GM12875 (cell line): ENCODE results near the gene NOSIP.

ENCODE experiments used
- H3K4me3 ChIP-seq: one replicate; pipeline ENCODE4 v1.5.1; 2011; ENCODE audit warnings: low read depth, low read length, control low read depth
- TF ChIP-seq, protein P1 (sequence below): IDR thresholded peaks from 2 replicates; pipeline ENCODE4 v1.5.1; 2011; ENCODE audit warnings: low read depth, mild to moderate bottlenecking, control low read depth, inconsistent platforms, low read length, moderate library complexity, borderline replicate concordance; ENCODE audit not compliant: insufficient read depth

NOSIP gene

DNA sequence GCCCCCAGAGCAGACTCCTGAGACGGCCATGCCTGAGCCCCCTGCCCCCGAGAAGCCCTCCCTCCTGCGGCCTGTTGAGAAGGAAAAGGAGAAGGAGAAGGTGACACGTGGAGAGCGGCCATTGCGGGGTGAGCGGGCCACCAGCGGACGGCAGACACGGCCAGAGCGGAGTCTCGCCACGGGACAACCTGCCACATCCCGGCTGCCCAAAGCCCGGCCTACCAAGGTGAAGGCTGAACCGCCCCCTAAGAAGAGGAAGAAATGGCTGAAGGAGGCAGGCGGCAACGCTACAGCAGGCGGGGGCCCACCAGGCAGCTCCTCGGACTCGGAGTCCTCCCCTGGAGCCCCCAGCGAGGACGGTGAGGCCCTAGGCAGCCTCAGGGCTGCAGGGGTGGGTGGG is 35.5 kb upstream of the NOSIP start:
- TF ChIP-seq, protein P1, sequence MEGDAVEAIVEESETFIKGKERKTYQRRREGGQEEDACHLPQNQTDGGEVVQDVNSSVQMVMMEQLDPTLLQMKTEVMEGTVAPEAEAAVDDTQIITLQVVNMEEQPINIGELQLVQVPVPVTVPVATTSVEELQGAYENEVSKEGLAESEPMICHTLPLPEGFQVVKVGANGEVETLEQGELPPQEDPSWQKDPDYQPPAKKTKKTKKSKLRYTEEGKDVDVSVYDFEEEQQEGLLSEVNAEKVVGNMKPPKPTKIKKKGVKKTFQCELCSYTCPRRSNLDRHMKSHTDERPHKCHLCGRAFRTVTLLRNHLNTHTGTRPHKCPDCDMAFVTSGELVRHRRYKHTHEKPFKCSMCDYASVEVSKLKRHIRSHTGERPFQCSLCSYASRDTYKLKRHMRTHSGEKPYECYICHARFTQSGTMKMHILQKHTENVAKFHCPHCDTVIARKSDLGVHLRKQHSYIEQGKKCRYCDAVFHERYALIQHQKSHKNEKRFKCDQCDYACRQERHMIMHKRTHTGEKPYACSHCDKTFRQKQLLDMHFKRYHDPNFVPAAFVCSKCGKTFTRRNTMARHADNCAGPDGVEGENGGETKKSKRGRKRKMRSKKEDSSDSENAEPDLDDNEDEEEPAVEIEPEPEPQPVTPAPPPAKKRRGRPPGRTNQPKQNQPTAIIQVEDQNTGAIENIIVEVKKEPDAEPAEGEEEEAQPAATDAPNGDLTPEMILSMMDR, result no peak
- no peak overlapping the region for H3K4me3 ChIP-seq

DNA sequence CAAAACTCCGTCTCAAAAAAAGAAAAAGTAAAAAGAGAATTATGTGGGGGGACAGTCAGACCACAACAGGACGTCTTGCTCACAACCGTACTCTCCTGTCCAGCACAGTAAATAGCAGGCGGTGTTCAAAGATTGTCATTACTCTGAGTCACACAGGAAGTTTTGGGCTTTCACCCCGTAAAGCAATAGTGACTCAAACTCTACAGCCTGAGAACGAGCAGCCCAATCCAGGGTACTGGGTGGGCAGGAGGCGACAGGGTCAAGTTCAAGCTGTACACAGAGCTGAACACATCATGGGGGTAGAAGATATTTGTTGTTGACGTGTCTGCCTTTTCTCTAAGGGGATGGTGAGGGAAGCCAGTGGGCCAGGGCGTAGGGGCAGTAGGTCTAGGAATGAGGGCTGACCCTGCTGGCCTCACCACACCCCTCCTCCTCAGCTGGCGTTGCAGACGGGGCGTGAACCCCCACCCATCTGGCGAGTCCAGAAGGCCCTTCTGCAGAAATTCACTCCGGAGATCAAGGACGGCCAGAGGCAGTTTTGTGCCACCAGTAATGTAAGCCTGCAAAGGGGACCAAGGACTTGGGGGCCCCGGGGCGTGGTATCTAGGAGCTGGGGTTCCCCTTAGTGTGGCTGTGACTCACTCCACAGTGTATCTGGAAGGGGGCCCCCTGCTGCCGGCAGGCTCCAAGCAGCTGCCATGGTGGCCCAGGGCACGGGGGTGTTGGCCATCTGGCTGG is 33.9 kb upstream of the NOSIP start:
- no peak overlapping the region for H3K4me3 ChIP-seq
- TF ChIP-seq, protein P1, result no peak

DNA sequence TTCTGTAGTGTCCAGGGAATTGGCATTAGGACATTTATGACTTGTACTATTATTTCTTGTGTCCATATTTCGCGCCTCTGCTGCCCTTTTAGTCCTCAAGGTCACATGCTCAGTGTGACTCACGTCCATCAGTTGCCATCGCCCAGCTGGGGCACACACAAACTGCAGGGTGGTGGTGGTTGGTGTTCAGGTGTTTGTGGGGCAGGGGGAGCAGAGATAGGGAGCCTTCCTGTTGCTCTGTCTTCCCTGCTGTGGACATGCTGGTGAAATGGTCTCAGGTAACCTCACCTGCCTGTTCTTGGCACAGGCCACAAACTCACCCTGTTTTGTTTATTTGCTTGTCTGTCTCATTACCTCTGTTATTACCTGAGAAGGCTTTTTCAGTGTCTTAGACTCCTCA is 33.0 kb upstream of the NOSIP start:
- TF ChIP-seq, protein P1, result no peak
- H3K4me3 ChIP-seq, result no peak overlapping the region

DNA sequence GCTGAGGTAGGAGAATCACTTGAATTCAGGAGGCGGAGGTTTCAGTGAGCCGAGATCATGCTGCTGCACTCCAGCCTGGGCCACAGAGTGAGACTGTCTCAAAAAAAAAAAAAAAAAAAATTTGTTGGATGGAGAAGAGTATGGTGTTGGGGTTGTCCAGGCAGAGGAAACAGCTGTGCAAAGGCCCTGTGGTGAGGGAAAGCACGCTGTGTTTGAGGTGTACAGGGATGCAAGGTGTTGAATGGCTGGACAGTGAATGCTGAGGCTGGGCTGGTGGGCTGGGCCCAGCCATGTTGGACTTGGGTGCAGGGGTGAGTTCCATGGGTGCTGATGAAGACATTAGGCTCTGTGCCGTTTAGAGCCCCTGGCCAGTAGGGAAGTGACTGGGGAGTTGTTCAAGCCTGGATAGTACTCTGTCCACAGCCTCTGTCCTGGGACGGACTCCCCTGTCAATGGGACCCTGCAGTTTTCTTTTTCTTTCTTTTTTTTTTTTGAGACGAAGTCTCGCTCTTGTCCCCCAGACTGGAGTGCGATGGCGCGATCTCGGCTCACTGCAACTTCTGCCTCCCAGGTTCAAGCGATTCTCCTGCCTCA is 29.2 kb upstream of the NOSIP start:
- TF ChIP-seq, protein P1, result no peak

DNA sequence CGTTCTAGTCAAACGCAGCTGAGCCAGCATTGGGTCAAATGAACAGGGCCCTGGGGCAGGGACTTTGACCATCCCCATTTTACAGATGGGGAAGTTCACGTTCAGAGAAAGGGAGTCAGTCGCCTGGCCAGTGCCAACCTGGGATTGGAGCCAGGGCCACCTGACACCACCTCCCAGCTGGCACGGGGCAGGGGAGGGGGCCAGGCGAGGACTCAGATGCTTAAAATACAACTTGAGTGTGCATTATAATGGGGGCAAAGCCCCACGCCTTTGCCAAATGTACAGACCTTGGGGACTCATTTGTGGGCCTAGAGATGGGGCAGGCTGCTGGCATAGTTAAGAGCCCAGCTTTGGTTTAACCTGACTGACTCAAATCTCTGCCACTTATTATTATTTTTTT is 25.2 kb upstream of the NOSIP start:
- TF ChIP-seq, protein P1, result no peak
- no peak overlapping the region for H3K4me3 ChIP-seq

More for the DNA sequence above, 29.2 kb upstream of the NOSIP start:
- H3K4me3 ChIP-seq, result no peak overlapping the region

DNA sequence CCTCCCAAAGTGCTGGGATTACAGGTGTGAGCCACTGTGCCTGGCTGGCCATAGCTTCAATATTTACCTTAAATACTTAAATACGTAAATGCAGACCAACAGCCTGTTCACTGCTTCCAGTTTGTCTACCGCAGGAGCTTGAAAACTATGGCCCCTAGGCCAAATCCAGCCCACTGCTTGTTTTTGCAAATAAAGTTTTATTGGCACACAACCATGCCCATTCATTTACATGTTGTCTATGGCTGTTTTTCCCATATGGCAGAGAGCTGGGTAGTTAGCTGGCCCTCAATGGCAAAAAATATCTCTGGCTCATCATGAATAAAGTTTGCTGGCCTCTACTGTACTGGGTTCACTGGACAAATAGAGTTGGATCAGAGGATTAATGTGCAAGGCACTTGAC is 22.4 kb upstream of the NOSIP start:
- no peak overlapping the region for H3K4me3 ChIP-seq
- TF ChIP-seq, protein P1, result no peak

DNA sequence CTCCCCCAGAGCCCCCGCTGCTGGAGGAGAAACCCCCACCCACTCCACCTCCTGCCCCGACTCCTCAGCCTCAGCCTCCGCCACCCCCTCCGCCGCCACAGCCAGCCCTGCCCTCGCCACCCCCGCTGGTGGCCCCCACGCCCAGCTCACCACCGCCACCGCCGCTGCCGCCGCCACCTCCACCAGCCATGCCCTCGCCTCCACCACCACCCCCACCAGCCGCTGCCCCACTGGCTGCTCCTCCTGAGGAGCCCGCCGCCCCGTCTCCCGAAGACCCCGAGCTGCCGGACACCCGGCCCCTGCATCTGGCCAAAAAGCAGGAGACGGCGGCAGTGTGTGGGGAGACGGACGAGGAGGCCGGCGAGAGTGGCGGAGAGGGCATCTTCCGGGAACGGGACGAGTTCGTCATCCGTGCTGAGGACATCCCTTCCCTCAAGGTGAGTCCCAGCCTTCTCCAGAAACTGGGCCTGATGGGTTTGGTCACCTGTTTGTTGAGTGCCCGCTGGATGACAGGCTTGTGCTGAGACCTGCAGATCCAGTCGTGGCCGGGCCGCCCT is 21.2 kb upstream of the NOSIP start:
- no peak overlapping the region for H3K4me3 ChIP-seq
- TF ChIP-seq, protein P1, result no peak
